GM04504 (cell line): ENCODE measurements around the gene OGFR.
"Not testable (repeated sequence)": the region's sequence is repeated elsewhere in the genome, so short reads cannot be mapped to it uniquely, and the experiment has no call there.

Source experiments
- DNase-seq: peaks from one replicate; pipeline ENCODE4 v3.0.0-alpha.2; 2012; ENCODE audit warnings: low read depth

OGFR gene

GRCh38 chr20:62839816-62840215 lies 35.2 kb downstream of the OGFR start:
- no peak for DNase-seq

GRCh38 chr20:62840244-62841197 lies 35.9 kb downstream of the OGFR start:
- no peak for DNase-seq

GRCh38 chr20:62841705-62842212 lies 37.1 kb downstream of the OGFR start:
- DNase-seq, result no peak

GRCh38 chr20:62843656-62844055 lies 39.0 kb downstream of the OGFR start:
- no peak for DNase-seq

- no peak for DNase-seq
Observed at GRCh38 chr20:62844182-62844581, 39.5 kb downstream of the OGFR start.

- DNase-seq, result no peak
Observed at GRCh38 chr20:62845416-62846160, 41.0 kb downstream of the OGFR start.

GRCh38 chr20:62846166-62846890 lies 41.7 kb downstream of the OGFR start:
- no peak for DNase-seq

GRCh38 chr20:62848917-62849316 lies 44.3 kb downstream of the OGFR start:
- not testable (repeated sequence) for DNase-seq

GRCh38 chr20:62849431-62849830 lies 44.8 kb downstream of the OGFR start:
- DNase-seq, result no peak

GRCh38 chr20:62850333-62850974 lies 45.8 kb downstream of the OGFR start:
- DNase-seq, result no peak

- DNase-seq, result no peak
Observed at GRCh38 chr20:62852196-62852595, 47.6 kb downstream of the OGFR start.

GRCh38 chr20:62852841-62853240 lies 48.2 kb downstream of the OGFR start:
- DNase-seq, result no peak

GRCh38 chr20:62853304-62853703 lies 48.7 kb downstream of the OGFR start:
- DNase-seq, result not testable (repeated sequence)

- DNase-seq, result no peak
Observed at GRCh38 chr20:62854121-62854520, 49.5 kb downstream of the OGFR start.

GRCh38 chr20:62855120-62855519 lies 50.5 kb downstream of the OGFR start:
- DNase-seq, result no peak

- DNase-seq, result no peak
Observed at GRCh38 chr20:62856931-62857619, 52.4 kb downstream of the OGFR start.

GRCh38 chr20:62858058-62858830 lies 53.6 kb downstream of the OGFR start:
- DNase-seq, result no peak

- DNase-seq, result no peak
Observed at GRCh38 chr20:62859721-62860120, 55.1 kb downstream of the OGFR start.

GRCh38 chr20:62860391-62860923 lies 55.8 kb downstream of the OGFR start:
- no peak for DNase-seq
